Measurements from ENCODE around the gene TTC32. TPM values are rescaled to one million over a fixed set of nuclear protein-coding genes. Genes with fewer than 3 reads are reported as not detected.
"Not testable (repeated sequence)": the region's sequence is repeated elsewhere in the genome, so short reads cannot be mapped to it uniquely, and the experiment has no call there.

TTC32 gene
- total RNA-seq, 2 donors from 2014 or later, result 3.6 to 6.5 TPM

DNA sequence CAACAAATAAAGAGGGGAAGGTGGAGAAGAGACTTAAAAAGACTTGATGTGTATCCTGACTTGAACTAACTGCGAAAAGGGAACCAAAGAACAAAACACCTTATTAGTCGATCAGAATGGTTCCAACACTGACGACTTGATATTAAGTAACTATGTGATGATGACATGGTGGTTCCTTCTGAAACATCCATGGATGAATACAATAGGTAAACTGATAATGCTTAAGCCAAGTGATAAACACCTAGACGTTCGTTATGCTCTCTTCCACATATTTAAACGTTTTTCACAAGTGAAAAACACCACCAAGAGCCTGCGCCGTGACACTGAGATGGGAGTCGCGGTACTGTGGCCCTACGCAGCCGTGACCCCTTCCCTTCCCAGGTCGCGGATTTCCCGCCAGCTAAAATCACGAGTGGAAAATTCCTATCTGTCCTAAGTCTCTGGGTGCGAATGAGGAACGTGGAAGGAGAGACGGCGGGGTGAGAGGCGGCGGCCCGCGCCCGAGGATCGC lies 797 bp downstream of the TTC32 start:
- DNase-seq (no peak), ATAC-seq (peak; percentile 0 to 45)
- intact Hi-C loops (cut with DNase I), result no loop called here

GRCh38 chr2:19899985-19900930 lies 1.5 kb downstream of the TTC32 start:
- ATAC-seq (no peak), DNase-seq (no peak)
- intact Hi-C loops (cut with DNase I), result no loop called here

- ATAC-seq, result no peak
- intact Hi-C loops (cut with DNase I), result no loop called here
- DNase-seq, result no peak
These were observed 3.0 kb downstream of the TTC32 start for GRCh38 chr2:19898592-19899329.

GRCh38 chr2:19897623-19898245 lies 4.0 kb downstream of the TTC32 start:
- intact Hi-C loops (cut with DNase I), result no loop called here
- ATAC-seq, result no peak

GRCh38 chr2:19895535-19895934 lies 6.2 kb downstream of the TTC32 start:
- ATAC-seq (no peak), DNase-seq (no peak)
- intact Hi-C loops (cut with DNase I), result no loop called here

More at GRCh38 chr2:19897623-19898245, 4.0 kb downstream of the TTC32 start:
- no peak for DNase-seq

- ATAC-seq, result no peak
- DNase-seq, result no peak
- intact Hi-C loops (cut with DNase I), result no loop called here
These were observed 7.5 kb downstream of the TTC32 start for GRCh38 chr2:19894134-19894792.

GRCh38 chr2:19893520-19894133 lies 8.2 kb downstream of the TTC32 start:
- intact Hi-C loops (cut with DNase I), result no loop called here
- DNase-seq, result no peak
- ATAC-seq, result no peak

- intact Hi-C loops (cut with DNase I); DNase-seq: not testable (repeated sequence)
- ATAC-seq, result peak in 1 of 2 donors; percentile 41
These were observed 9.8 kb downstream of the TTC32 start for GRCh38 chr2:19891971-19892370.

- intact Hi-C loops (cut with DNase I), result no loop called here
These were observed 11.7 kb downstream of the TTC32 start for GRCh38 chr2:19890104-19890503.

DNA sequence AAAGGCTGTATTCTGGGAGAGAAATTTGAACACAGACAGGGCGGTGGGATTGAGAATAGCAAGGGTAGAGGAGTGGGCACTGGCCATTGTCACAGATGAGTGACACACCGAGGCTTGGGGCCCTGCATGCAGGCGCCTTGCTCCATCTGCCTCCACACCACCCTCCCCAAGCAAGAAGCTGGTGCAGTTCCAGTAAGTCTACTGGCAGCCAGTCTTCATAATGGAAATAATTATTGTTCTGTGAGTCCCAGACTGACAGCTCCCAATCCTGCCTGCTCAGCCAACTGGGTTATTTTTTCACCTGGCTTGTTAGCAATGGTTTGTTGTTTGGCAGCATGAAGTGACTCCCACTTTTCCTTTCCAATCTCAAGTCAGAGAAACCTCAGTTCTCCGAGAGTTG lies 13.0 kb downstream of the TTC32 start:
- no peak for ATAC-seq
- no peak for DNase-seq
- intact Hi-C loops (cut with DNase I), result no loop called here

More at GRCh38 chr2:19890104-19890503, 11.7 kb downstream of the TTC32 start:
- DNase-seq (no peak), ATAC-seq (no peak)

DNA sequence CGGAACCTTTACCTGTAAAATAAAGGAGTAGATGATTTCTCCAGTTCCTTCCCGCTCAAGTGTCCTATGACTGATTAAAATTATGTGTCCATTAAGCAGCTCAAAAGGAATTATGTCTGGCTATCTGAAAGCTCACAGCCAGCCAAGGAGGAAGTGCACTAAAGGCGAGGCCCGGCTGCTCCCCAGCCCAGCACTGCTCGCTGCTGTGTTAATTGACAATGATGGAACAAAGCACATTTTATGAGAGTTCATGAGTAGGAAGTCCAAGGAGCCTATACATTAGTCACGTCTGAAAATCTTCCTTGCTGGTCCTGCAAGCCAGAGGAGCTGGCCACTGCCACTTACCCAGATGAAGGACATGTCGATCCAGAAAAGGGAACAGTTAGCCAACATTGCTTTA lies 14.3 kb downstream of the TTC32 start:
- ATAC-seq (no peak), DNase-seq (no peak)
- intact Hi-C loops (cut with DNase I), result no loop called here

DNA sequence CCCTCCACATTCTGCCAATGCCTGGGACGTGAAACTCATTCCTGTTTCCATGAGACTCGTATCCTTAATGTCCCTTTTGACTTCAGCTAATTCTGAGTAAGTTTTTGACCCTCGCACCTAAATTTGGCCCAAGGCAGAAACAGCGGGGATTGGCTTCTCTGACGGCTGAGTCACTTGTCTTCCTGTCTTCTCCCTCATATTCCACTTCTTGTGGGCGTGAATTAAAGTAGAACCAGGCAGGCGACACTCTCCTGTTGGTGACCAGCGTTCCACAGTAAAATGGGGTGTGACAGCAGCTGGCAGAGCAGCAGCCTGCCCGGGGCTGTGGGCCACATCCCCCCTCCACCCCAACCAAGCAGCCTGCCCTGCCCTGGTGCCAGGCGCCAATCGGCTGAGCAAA lies 15.5 kb downstream of the TTC32 start:
- DNase-seq (no peak), ATAC-seq (no peak)
- intact Hi-C loops (cut with DNase I), result no loop called here

- intact Hi-C loops (cut with DNase I), result no loop called here
- no peak for ATAC-seq
- no peak for DNase-seq
These were observed 16.0 kb downstream of the TTC32 start for GRCh38 chr2:19885791-19886190.

DNA sequence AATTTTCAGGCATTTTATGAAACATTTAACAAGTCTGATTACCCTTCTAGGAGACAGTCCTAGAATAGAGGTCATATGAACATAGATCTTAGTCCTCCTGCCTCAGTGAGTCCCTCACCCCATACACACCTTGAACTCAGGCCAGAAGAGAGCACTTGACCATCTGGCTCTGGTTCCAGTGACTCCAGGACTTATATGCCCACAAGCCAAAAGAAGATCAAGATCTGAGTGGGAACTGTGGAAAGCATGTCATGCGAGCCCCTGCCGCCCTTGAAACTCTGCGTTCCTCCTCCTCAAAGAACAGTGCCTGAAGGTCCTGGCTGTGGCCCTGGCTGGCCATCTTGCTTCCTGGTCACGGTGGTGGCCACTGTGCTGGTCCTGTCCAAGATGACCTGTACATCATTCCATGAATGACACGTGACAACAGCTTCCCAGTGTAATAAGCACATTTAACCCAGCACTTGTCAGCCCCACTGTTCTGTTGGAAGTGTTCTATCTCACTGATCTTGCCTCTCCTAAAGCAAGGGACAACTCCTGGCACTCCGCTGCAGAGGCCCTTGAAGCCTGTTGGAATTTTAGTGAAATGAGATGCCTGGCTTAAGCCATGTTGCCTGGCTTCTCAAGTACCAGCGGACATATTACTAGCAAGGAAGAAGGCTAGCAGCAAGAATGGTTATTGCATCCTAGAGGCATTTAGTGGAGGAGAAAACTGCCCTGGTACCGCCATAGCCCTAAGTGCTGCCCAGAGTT lies 17.6 kb downstream of the TTC32 start:
- ATAC-seq, result no peak
- intact Hi-C loops (cut with DNase I), result no loop called here
- no peak for DNase-seq

- ATAC-seq, result no peak
- DNase-seq, result no peak
- intact Hi-C loops (cut with DNase I), result no loop called here
These were observed 18.3 kb downstream of the TTC32 start for GRCh38 chr2:19883486-19883885.

- intact Hi-C loops (cut with DNase I), result no loop called here
- DNase-seq, result no peak
- ATAC-seq, result no peak
These were observed 19.5 kb downstream of the TTC32 start for GRCh38 chr2:19882286-19882685.

DNA sequence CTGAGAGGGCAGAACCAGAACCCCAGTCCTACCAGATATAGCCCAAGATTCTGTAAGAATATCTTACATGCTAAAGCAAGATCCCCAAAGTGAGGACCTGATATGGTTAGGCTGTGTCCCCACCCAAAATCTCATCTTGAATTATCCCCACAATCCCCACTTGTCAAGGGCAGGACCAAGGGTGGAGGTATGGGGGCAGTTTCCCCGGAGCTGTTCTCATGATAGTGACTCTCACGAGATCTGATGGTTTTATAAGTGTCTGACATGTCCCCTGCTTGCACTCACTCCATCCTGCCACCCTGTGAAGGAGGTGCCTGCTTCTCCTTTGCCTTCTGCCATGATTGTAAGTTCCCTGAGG lies 19.9 kb downstream of the TTC32 start:
- intact Hi-C loops (cut with DNase I), result no loop called here
- DNase-seq (no peak), ATAC-seq (no peak)

DNA sequence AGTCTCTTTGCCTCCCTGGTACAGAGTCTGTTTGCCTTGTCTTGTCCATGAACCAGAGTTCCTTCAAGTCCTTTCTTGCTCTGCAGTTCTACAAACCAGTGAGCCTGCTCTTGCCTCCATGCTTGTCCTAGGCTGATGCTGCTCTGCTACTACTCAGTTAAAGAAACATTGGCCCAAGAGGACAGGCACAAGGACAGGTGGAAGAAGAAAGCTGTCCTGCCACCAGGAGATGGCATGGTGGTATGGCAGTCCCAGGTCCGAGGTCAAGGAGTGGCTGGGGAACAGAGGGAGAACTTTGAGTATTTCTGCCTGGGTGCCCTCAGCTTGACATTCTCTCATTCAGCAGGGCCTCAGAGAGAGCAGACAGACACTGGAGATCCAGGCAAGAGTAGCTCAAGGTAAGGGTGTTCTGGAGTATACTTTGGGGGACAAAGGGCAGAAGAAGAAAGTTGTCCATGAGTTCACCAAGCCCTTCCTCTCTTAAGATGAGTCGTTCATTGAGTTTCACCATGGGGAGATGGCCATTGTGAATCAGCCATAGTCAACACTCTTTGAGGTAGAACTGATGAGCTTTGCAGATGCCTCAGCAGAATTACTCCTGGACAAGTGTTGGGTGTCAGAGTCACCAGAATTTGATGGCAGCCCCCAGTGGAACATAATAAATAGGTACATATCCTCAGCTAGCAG lies 20.4 kb downstream of the TTC32 start:
- intact Hi-C loops (cut with DNase I), result no loop called here
- DNase-seq, result no peak

More for the DNA sequence above, 20.4 kb downstream of the TTC32 start:
- ATAC-seq, result no peak
